HEK293 (cell line): ENCODE data around the gene RXYLT1.

Experiments used
- CTCF ChIA-PET: fragments of 350-600 bp; formaldehyde crosslinking; extraction: SDS; loops from one replicate; lab custom pipeline; 2021; ENCODE audit warnings: antibody characterized with exemption; lab: Yijun Ruan, JAX
- POLR2A ChIA-PET: fragments of 300-600 bp; formaldehyde crosslinking; extraction: SDS; loops from one replicate; lab custom pipeline; 2020; ENCODE audit warnings: antibody characterized with exemption, inconsistent platforms; lab: Yijun Ruan, JAX
- H3K27ac ChIP-seq: fragments of 200-500 bp; sonication (Bioruptor generic); 2 replicates; pipeline ENCODE4 v1.5.1; 2014; ENCODE audit warnings: low read depth, low read length, control low read depth, inconsistent platforms; ENCODE audit errors: extremely low read depth
- H3K36me3 ChIP-seq, 2 experiments: fragments of 200-500 bp in 1 of 2; sonication (Bioruptor generic) in 1 of 2; 1 replicate in 1 of 2; 2 replicates in 1 of 2; pipeline ENCODE4 v1.5.1; 2014 to 2017; ENCODE audit warnings: inconsistent platforms in 2 of 2, low read length in 2 of 2; ENCODE audit not compliant: control insufficient read depth in 2 of 2, insufficient read depth in 1 of 2
- H3K4me1 ChIP-seq: fragments of 200-500 bp; sonication (Bioruptor generic); 2 replicates; pipeline ENCODE4 v1.5.1; 2014; ENCODE audit warnings: mild to moderate bottlenecking, low read length, inconsistent platforms; ENCODE audit not compliant: control insufficient read depth, insufficient read depth
- H3K4me3 ChIP-seq: 2 replicates; pipeline ENCODE4 v1.5.1; 2011; ENCODE audit warnings: low read depth, mild to moderate bottlenecking, control low read depth, low read length, moderate library complexity
- H3K9me3 ChIP-seq: fragments of 200-500 bp; sonication (Bioruptor generic); 2 replicates; pipeline ENCODE4 v1.5.1; 2014; ENCODE audit warnings: low read depth, low read length, inconsistent platforms; ENCODE audit not compliant: control insufficient read depth, insufficient read depth
- HOXA7 ChIP-seq: sonication (generic); formaldehyde crosslinking; IDR thresholded peaks from 2 replicates; pipeline ENCODE4 v1.8.1; 2022; ENCODE audit warnings: missing genetic modification reagents, borderline replicate concordance
- KLF8 ChIP-seq: fragments of 450-650 bp; formaldehyde crosslinking; IDR thresholded peaks from 2 replicates; pipeline ENCODE4 v1.5.1; 2016; ENCODE audit warnings: missing biosample characterization, missing genetic modification characterization
- YY2 ChIP-seq: fragments of 450-650 bp; formaldehyde crosslinking; IDR thresholded peaks from 2 replicates; pipeline ENCODE4 v1.5.1; 2016; ENCODE audit warnings: missing biosample characterization, missing genetic modification characterization
- ZBTB48 ChIP-seq: fragments of 450-650 bp; formaldehyde crosslinking; IDR thresholded peaks from 2 replicates; pipeline ENCODE4 v1.5.1; 2016; ENCODE audit warnings: missing biosample characterization, missing genetic modification characterization
- ZEB2 ChIP-seq: fragments of 450-650 bp; formaldehyde crosslinking; IDR thresholded peaks from 2 replicates; pipeline ENCODE4 v1.5.1; 2016; ENCODE audit warnings: missing biosample characterization, missing genetic modification characterization
- ZIC2 ChIP-seq: fragments of 450-650 bp; formaldehyde crosslinking; IDR thresholded peaks from 2 replicates; pipeline ENCODE4 v1.5.1; 2016; ENCODE audit warnings: missing biosample characterization, missing genetic modification characterization
- ZNF133 ChIP-seq: fragments of 450-650 bp; formaldehyde crosslinking; IDR thresholded peaks from 2 replicates; pipeline ENCODE4 v1.5.1; 2016; ENCODE audit warnings: missing biosample characterization, missing genetic modification characterization
- ZNF335 ChIP-seq: fragments of 450-650 bp; formaldehyde crosslinking; conservative IDR thresholded peaks from 2 replicates; pipeline ENCODE4 v1.5.1; 2016; ENCODE audit warnings: missing biosample characterization, missing genetic modification characterization
- ZNF404 ChIP-seq: fragments of 450-650 bp; formaldehyde crosslinking; IDR thresholded peaks from 2 replicates; pipeline ENCODE4 v1.5.1; 2017; ENCODE audit warnings: missing biosample characterization, missing genetic modification characterization
- ZNF843 ChIP-seq: fragments of 450-650 bp; formaldehyde crosslinking; IDR thresholded peaks from 2 replicates; pipeline ENCODE4 v1.5.1; 2016; ENCODE audit warnings: missing biosample characterization, missing genetic modification characterization
- TF ChIP-seq, protein P1 (sequence below): fragments of 450-650 bp; formaldehyde crosslinking; IDR thresholded peaks from 2 replicates; pipeline ENCODE4 v1.5.1; 2016; ENCODE audit warnings: missing biosample characterization, missing genetic modification characterization
- TF ChIP-seq, protein P2 (sequence below): fragments of 450-650 bp; formaldehyde crosslinking; IDR thresholded peaks from 2 replicates; pipeline ENCODE4 v1.5.1; 2016; ENCODE audit warnings: missing biosample characterization, missing genetic modification characterization

The RXYLT1 gene

GRCh38 chr12:63790608-63790945, 10.9 kb downstream of the RXYLT1 start:
- ChIA-PET CTCF (interaction anchor here (1.1 kb wide), 1 partner anchor 36 kb away, joined by 3 read pairs; no protein-coding TSS in a partner anchor), POLR2A (no interaction called here)
- no peak for TF ChIP-seq KLF8
- no peak for TF ChIP-seq ZBTB48 (tag by site-specific recombination)
- Histone ChIP-seq H3K36me3 (peaks cover 26 to 59% of the 10 kb centered on the region in 2 experiments), H3K9me3 (no peaks in the 10 kb centered on the region), H3K27ac (no peak overlapping the region), H3K4me3 (no peak overlapping the region), H3K4me1 (no peaks in the 10 kb centered on the region)

GRCh38 chr12:63792338-63792737, 12.6 kb downstream of the RXYLT1 start:
- POLR2A ChIA-PET = no interaction called here
- Histone ChIP-seq H3K27ac (no peak overlapping the region), H3K36me3 (peaks cover 14 to 50% of the 10 kb centered on the region in 2 experiments), H3K4me1 (no peaks in the 10 kb centered on the region), H3K4me3 (no peak overlapping the region), H3K9me3 (no peaks in the 10 kb centered on the region)
- CTCF ChIA-PET = interaction anchor here (0.5 to 1.8 kb wide), 3 partner anchors 9 to 228 kb away, joined by 3 to 7 read pairs (median 4); no protein-coding TSS in a partner anchor
- TF ChIP-seq ZNF335 (tag by site-specific recombination) (no peak), ZIC2 (tag by site-specific recombination) (peak; percentile 73), ZNF133 (tag by site-specific recombination) (no peak), ZNF404 (tag by site-specific recombination) (no peak)
- TF ChIP-seq, protein P1, sequence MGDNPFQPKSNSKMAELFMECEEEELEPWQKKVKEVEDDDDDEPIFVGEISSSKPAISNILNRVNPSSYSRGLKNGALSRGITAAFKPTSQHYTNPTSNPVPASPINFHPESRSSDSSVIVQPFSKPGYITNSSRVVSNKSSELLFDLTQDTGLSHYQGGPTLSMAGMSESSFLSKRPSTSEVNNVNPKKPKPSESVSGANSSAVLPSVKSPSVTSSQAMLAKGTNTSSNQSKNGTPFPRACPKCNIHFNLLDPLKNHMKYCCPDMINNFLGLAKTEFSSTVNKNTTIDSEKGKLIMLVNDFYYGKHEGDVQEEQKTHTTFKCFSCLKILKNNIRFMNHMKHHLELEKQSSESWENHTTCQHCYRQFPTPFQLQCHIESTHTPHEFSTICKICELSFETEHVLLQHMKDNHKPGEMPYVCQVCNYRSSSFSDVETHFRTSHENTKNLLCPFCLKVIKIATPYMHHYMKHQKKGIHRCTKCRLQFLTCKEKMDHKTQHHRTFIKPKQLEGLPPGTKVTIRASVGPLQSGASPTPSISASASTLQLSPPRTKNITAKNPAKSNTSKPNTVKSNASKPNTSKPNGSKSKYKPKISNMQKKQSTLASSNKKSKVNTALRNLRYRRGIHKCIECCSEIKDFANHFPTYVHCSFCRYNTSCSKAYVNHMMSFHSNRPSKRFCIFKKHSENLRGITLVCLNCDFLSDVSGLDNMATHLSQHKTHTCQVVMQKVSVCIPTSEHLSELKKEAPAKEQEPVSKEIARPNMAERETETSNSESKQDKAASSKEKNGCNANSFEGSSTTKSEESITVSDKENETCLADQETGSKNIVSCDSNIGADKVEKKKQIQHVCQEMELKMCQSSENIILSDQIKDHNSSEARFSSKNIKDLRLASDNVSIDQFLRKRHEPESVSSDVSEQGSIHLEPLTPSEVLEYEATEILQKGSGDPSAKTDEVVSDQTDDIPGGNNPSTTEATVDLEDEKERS (tag by site-specific recombination) = no peak

DNA sequence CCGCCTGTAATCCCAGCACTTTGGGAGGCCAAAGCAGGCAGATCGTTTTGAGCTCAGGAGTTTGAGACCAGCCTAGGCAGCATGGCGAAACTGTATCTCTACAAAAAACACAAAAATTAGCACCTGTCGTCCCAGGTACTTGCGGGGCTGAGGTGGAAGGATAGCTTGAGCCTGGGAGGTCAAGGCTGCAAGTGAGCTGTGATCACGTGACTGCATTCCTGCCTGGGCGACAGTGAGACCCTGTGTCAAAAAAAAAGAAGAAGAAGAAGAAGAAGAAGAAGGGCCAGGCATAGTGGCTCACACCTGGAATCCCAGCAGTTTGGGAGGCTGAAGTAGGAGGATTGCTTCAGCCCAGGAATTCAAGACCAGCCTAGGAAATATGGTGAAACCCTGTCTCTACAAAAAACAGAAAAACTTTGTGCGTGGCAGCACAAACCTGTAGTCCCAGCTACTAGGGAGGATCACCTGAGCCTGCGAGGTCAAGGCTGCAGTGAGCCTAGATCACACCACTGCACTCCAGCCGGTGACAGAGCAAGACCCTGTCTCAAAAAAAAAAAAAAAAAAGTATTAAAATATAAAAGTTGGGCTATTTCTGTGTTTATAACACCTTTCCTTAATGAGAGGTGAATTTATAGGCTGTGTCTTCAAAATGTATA, 15.5 kb downstream of the RXYLT1 start:
- H3K9me3 ChIP-seq = no peaks in the 10 kb centered on the region
- POLR2A ChIA-PET = no interaction called here
- CTCF ChIA-PET = interaction anchor here (1.2 kb wide), 1 partner anchor 375 kb away, joined by 3 read pairs; no protein-coding TSS in a partner anchor
- TF ChIP-seq, protein P2, sequence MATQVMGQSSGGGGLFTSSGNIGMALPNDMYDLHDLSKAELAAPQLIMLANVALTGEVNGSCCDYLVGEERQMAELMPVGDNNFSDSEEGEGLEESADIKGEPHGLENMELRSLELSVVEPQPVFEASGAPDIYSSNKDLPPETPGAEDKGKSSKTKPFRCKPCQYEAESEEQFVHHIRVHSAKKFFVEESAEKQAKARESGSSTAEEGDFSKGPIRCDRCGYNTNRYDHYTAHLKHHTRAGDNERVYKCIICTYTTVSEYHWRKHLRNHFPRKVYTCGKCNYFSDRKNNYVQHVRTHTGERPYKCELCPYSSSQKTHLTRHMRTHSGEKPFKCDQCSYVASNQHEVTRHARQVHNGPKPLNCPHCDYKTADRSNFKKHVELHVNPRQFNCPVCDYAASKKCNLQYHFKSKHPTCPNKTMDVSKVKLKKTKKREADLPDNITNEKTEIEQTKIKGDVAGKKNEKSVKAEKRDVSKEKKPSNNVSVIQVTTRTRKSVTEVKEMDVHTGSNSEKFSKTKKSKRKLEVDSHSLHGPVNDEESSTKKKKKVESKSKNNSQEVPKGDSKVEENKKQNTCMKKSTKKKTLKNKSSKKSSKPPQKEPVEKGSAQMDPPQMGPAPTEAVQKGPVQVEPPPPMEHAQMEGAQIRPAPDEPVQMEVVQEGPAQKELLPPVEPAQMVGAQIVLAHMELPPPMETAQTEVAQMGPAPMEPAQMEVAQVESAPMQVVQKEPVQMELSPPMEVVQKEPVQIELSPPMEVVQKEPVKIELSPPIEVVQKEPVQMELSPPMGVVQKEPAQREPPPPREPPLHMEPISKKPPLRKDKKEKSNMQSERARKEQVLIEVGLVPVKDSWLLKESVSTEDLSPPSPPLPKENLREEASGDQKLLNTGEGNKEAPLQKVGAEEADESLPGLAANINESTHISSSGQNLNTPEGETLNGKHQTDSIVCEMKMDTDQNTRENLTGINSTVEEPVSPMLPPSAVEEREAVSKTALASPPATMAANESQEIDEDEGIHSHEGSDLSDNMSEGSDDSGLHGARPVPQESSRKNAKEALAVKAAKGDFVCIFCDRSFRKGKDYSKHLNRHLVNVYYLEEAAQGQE (tag by site-specific recombination) = no peak
- TF ChIP-seq ZNF843 (tag by site-specific recombination) (no peak), ZEB2 (tag by site-specific recombination) (no peak), HOXA7 (CRISPR knock-in tag) (no peak), YY2 (tag by site-specific recombination) (no peak)
- TF ChIP-seq, all 188 proteins: peak for 0
- Histone ChIP-seq H3K4me3 (no peak overlapping the region), H3K4me1 (no peaks in the 10 kb centered on the region), H3K36me3 (peaks cover 5 to 23% of the 10 kb centered on the region in 2 experiments), H3K27ac (no peak overlapping the region)
